Osteocyte (in vitro differentiated cells): ENCODE data around the gene RREB1. TPM values are rescaled to one million over a fixed set of nuclear protein-coding genes. Genes with fewer than 3 reads are reported as not detected.

ENCODE experiments used
- DNase-seq: peaks from one replicate; pipeline ENCODE4 v3.0.0; 2021; ENCODE audit warnings: mixed read lengths; ENCODE audit not compliant: unreplicated experiment; ENCODE audit errors: extremely low spot score
- H3K27ac Mint-ChIP-seq: one replicate; pipeline ENCODE4 v1.8.0; 2021; ENCODE audit warnings: mild to moderate bottlenecking, mixed read lengths; ENCODE audit not compliant: unreplicated experiment
- H3K27me3 Mint-ChIP-seq: one replicate; pipeline ENCODE4 v1.8.0; 2021; ENCODE audit warnings: mixed read lengths; ENCODE audit not compliant: unreplicated experiment
- H3K36me3 Mint-ChIP-seq: one replicate; pipeline ENCODE4 v1.8.0; 2021; ENCODE audit warnings: mixed read lengths; ENCODE audit not compliant: unreplicated experiment
- H3K4me1 Mint-ChIP-seq: one replicate; pipeline ENCODE4 v1.8.0; 2021; ENCODE audit warnings: mixed read lengths; ENCODE audit not compliant: unreplicated experiment
- H3K4me3 Mint-ChIP-seq: one replicate; pipeline ENCODE4 v1.8.0; 2021; ENCODE audit warnings: mild to moderate bottlenecking, moderate library complexity, mixed read lengths; ENCODE audit not compliant: unreplicated experiment
- H3K9me3 Mint-ChIP-seq: one replicate; pipeline ENCODE4 v1.8.0; 2021; ENCODE audit warnings: mixed read lengths; ENCODE audit not compliant: unreplicated experiment
- total RNA-seq: library from RNA; stranded (reverse); gene quantifications from 2 replicates; pipeline ENCODE4 v1.2.1, GENCODE V29; 2021
- TF ChIP-seq, protein P1 (sequence below): fragments of 200-600 bp; sonication (generic); IDR thresholded peaks from 2 replicates; pipeline ENCODE4 v1.5.0; 2021; ENCODE audit warnings: antibody characterized with exemption, mild to moderate bottlenecking, moderate library complexity

Gene RREB1
- total RNA-seq, 1 donor from 2014 or later: 29.9 TPM

DNA sequence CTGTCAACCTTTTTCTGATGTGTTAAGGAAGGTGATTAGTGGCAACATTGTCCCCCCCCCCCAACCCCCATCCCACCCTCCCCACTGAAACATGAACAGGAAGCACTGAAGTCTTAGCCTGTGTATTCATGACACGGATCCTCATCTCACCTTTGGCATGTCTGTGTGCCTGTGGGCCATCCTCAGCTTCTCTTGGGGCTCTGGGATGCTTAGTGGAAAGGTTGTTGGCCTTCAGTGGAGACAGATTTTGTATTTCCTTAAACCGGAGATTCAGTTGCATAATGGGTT, 93.6 kb downstream of the RREB1 start:
- Mint-ChIP-seq H3K9me3 (no peaks in the 10 kb centered on the region), H3K4me1 (peaks cover 8% of the 10 kb centered on the region), H3K27ac (no peak overlapping the region), H3K27me3 (no peaks in the 10 kb centered on the region), H3K36me3 (peaks cover 30% of the 10 kb centered on the region), H3K4me3 (no peak overlapping the region)
- TF ChIP-seq, protein P1, sequence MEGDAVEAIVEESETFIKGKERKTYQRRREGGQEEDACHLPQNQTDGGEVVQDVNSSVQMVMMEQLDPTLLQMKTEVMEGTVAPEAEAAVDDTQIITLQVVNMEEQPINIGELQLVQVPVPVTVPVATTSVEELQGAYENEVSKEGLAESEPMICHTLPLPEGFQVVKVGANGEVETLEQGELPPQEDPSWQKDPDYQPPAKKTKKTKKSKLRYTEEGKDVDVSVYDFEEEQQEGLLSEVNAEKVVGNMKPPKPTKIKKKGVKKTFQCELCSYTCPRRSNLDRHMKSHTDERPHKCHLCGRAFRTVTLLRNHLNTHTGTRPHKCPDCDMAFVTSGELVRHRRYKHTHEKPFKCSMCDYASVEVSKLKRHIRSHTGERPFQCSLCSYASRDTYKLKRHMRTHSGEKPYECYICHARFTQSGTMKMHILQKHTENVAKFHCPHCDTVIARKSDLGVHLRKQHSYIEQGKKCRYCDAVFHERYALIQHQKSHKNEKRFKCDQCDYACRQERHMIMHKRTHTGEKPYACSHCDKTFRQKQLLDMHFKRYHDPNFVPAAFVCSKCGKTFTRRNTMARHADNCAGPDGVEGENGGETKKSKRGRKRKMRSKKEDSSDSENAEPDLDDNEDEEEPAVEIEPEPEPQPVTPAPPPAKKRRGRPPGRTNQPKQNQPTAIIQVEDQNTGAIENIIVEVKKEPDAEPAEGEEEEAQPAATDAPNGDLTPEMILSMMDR: no peak
- no peak for DNase-seq

DNA sequence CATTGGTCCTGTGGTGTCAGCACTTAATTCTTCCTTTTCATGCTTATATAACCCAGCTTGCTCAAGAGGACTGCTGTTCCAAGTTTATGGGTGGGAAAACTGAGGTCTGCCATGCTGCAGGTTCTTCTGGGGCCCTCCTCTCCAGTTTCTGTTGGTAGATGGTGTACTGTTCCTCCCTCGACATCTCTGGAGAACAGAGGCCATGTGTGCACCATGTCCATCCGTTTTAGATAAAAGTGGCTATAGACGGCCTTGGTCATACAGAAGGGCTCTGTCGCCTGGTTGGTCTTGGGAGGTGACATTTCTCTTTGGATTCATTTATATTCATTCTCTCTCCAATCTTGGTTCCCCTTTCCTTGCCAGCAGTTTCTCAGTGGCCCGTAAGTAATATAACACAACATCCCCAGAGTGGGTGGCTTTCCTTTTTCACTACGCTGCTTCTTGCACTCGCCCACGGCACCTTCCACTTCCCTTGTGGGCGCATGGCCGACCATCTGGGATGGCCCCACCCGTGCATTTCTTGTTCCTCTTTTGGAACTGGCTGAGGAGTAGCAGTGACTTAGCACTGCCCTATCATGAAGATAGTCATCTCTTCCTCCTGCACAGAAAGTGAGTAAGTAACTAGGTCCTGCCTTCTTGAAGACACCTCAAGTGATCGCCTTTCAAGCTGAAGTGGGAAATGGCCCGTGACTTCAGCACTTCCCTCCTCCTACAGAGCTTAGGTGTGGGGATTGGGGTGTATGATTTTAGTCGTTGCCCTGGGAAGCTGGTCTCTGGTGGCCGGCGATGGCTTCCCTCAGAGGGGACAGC, 94.2 kb downstream of the RREB1 start:
- Mint-ChIP-seq H3K27ac (no peak overlapping the region), H3K36me3 (peaks cover 34% of the 10 kb centered on the region), H3K27me3 (no peaks in the 10 kb centered on the region), H3K4me1 (peaks cover 8% of the 10 kb centered on the region), H3K4me3 (no peak overlapping the region), H3K9me3 (no peaks in the 10 kb centered on the region)
- no peak for DNase-seq
- TF ChIP-seq, protein P1: no peak

DNA sequence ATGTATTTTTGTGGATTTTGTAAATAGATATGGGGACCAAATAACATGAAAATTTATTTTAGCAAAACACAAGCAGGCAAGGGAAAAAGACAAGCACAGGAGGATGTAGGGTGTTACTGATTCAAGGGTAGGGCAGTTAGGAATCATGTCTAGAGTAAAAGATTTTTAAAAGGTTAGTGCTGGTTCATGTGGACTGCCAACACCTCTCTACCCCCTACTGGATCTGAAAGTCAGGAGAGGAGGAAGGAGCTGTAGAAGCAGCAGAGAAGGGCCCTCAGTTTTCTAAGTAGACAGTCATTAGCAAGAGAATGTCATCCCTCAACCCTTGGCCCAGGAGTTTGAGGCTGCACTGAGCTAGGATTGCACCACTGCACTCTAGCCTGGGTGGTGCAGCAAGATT, 95.2 kb downstream of the RREB1 start:
- Mint-ChIP-seq H3K27me3 (no peaks in the 10 kb centered on the region), H3K36me3 (peaks cover 31% of the 10 kb centered on the region), H3K27ac (no peak overlapping the region), H3K9me3 (no peaks in the 10 kb centered on the region), H3K4me1 (peaks cover 8% of the 10 kb centered on the region), H3K4me3 (no peak overlapping the region)
- no peak for DNase-seq
- TF ChIP-seq, protein P1: no peak

DNA sequence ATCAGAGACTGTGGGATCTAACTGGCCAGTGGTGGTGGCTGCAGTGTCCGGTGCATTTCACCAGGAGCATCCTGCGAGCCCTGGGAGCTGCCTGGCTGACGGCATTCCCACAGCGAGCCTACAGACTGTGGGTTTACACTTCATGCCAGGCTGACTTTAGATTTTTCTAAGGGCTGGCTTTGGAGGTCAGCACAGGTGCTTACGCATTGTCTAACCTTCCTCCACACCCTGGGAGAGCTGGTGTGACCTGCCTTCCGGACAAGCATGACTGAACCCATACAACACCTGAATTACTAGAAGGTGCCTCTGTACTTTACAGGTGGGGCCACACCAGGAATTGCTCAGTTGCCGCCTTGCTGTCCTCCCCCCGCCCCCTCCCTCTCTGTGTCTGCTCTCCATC, 96.2 kb downstream of the RREB1 start:
- TF ChIP-seq, protein P1: no peak
- Mint-ChIP-seq H3K4me3 (no peak overlapping the region), H3K36me3 (peaks cover 31% of the 10 kb centered on the region), H3K9me3 (no peaks in the 10 kb centered on the region), H3K27ac (no peak overlapping the region), H3K27me3 (no peaks in the 10 kb centered on the region), H3K4me1 (peaks cover 8% of the 10 kb centered on the region)
- DNase-seq: no peak

DNA sequence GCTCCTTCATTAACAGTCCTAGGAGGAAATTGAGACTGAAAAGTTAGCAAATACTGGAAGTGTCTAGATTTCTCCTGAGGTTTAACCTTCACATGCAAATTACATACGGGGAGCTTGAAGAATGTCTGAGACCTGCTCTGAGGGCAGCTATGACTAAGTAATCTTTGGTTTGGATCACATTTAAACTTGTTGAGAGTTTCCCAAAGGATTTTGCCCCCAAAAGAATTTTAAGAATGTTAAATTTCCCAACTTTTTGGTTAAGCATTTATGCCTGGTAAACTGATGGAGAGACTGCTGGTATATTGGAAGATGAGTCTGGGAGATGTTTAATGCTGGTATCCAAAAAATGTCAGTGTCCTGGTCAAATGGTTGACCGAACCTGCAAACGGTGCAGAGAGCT, 97.0 kb downstream of the RREB1 start:
- Mint-ChIP-seq H3K27ac (peak overlapping the region; percentile 15), H3K4me3 (no peak overlapping the region), H3K36me3 (peaks cover 31% of the 10 kb centered on the region), H3K4me1 (peaks cover 8% of the 10 kb centered on the region), H3K9me3 (no peaks in the 10 kb centered on the region), H3K27me3 (no peaks in the 10 kb centered on the region)
- TF ChIP-seq, protein P1: no peak
- DNase-seq: no peak
